Head of caudate nucleus (tissue), 42 donors: ENCODE measurements around the gene ANXA4.
A peak's percentile ranks its signal among the peaks of the same experiment; 100 is the strongest.
"Not testable (repeated sequence)": the region's sequence is repeated elsewhere in the genome, so short reads cannot be mapped to it uniquely, and the experiment has no call there.

Experiments
- DNase-seq, 42 donors: peaks; one replicate each; pipeline versions ENCODE4 v3.0.0 to v3.0.0-alpha.2; 2020 to 2021; ENCODE audit warnings: mixed read lengths in 7 of 42
- intact Hi-C: fragments of 100-400 bp; cut with DNase I; formaldehyde crosslinking; loops from one replicate; pipeline ENCODE4 v1.15.0; 2022

The ANXA4 gene

DNA sequence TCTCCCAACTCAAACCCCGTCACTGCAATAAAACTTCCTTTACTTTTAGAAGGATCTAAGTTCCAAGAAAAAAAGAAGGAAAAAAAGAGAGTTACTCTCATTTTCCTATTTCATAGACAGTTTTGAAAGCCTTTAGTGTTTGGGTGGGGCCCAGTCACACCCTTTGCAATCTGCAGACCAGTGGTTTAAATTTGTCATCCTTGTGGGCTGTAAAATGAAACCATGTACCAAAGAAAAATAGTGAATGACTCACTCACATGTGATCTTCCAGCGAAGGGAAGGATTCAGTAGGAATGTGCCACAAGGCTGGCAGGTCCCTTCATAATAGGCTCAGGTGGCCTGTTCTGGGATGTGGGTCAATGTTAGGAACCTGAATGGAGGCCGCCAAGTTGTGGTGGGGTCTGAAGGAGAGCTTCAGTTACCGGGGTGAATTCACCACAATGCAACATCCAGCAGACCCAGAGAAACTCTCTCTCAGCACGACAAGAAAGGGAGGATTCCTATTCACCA, 28.3 kb downstream of the ANXA4 start:
- DNase-seq = peak in 3 of 42 donors; percentile 9 to 40 (median 17)
- intact Hi-C loops = no loop called here

DNA sequence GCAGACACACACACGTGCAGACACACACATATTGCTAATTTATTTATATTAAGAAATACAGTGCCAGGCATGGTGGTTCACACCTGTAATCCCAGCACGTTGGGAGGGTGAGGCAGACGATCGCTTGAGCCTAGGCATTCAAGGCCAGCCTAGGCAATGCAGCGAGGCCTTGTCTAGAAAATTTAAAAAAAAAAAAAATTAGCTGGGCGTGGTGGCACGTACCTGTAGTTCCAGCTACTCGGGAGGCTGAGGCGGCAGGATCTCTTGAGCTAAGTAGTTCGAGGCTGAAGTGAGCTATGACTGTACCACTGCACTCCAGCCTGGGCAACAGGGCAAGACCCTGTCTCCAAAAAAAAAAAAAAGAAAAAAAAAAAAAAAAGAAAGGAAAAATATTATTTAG, 28.8 kb downstream of the ANXA4 start:
- peak in 2 of 42 donors; percentile 18 to 38 for DNase-seq
- intact Hi-C loops = no loop called here

DNA sequence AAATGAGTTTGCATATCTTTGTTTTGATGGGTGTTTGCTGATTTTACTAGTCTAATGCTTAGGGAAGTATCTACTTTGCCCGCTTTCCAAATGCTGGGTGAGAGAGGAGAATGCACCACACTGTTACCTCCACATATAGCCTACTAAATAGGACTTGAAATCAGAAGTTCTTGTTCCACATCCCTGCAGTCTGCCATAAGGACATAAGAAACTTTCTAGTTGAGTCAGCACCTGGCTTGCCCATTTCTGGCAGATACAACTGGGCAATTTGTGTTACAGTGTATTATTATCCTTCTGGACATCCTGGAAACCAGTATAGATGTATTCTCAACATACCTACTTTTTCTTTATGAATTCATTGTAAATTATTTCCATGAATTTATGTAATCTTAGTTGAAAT, 29.5 kb downstream of the ANXA4 start:
- intact Hi-C loops = no loop called here
- DNase-seq = peak in 1 of 42 donors; percentile 26

DNA sequence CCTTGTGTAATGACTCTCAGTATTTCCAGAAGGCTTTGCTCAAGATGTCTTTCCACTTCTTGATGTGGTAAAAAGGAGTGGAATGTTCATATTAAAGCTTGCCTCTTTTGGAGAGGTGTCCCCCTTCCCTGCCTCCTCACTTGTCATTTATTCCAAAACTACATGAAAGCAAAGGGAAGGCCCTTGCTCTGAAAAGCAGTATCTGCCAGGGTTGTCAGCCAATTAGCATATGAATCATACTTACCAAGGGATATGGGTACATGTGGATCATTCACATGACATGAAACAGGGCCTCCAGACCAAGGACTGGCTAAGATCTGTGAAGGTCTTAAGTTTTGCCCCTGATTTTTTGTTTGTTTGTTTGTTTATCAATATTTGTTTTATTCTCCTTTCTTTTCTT, 31.3 kb downstream of the ANXA4 start:
- peak in 15 of 42 donors; percentile 15 to 73 (median 32) for DNase-seq
- intact Hi-C loops = no loop called here

DNA sequence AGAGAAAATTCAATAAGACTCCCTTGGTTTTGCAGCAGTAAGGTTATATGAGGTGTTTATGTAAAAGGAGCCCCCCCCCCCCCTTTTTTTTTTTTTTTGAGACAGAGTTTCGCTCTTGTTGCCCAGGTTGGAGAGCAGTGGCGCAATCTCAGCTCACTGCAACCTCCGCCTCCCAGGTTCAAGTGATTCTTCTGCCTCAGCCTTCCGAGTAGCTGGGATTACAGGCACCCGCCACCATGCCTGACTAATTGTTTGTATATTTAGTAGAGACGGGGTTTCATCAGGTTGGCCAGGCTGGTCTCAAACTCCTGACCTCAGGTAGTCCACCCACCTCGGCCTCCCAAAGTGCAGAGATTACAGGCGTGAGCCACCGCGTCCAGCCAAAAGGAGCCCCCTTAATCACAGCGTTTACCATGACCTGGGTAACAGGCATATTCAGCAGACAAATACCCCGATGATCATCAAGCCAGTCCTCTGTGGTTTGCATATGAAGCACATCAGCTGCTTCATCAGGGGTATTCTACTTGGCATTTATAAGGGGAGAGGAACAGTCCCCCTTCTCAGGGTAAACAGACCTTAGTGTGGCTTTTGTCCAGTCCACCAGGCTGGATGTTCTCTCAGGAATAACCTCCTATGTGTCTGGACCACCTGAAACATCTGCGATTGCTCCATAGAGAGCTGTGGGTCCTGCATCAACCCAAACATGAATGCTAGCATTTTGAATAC, 32.5 kb downstream of the ANXA4 start:
- DNase-seq, intact Hi-C loops: not testable (repeated sequence)

DNA sequence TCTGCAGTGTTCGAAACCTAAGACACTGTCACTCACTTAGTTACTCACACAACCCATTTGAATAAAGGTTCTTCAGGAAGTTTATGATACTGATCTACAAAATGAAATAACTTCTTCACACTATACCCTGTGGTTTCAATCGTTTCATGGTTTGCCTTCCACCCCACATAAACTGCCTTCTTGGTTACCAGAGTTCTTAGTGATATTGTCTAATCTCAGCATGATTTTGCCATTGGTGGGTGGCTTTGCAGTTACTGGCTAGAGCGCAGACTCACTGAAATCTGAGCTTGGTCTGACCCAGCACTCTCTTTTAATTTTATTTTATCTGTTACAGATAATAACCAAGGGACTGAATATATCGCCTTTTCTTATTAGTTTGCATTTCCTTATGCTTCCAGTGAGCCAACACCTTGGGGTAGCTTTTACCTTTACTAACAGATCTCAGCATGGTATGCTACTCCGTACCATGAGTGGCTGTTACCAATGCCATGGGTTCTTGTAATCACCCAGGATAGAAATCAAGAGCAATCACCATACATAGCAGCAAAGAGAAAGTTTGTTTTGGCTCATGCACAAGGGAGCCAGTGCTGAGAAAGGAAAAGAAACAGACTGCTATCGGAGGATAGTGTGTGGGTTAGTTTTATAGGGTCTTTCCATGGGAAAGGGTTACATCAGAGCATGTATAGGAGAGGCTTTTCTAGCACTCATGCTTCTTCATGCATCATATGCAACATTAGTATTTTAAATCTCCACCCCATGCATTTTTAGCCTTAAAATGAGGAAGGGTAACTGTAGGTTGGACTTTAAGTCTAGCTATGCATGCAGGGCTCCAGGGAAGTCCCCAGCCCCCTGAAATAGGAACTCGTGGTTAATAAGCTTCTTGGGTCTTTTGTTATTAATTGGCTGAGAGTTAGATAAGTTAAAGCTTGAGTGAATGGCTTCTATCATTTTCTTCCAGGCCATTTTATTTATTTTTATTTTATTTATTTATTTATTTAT, 33.3 kb downstream of the ANXA4 start:
- no peak for DNase-seq
- intact Hi-C loops = no loop called here

DNA sequence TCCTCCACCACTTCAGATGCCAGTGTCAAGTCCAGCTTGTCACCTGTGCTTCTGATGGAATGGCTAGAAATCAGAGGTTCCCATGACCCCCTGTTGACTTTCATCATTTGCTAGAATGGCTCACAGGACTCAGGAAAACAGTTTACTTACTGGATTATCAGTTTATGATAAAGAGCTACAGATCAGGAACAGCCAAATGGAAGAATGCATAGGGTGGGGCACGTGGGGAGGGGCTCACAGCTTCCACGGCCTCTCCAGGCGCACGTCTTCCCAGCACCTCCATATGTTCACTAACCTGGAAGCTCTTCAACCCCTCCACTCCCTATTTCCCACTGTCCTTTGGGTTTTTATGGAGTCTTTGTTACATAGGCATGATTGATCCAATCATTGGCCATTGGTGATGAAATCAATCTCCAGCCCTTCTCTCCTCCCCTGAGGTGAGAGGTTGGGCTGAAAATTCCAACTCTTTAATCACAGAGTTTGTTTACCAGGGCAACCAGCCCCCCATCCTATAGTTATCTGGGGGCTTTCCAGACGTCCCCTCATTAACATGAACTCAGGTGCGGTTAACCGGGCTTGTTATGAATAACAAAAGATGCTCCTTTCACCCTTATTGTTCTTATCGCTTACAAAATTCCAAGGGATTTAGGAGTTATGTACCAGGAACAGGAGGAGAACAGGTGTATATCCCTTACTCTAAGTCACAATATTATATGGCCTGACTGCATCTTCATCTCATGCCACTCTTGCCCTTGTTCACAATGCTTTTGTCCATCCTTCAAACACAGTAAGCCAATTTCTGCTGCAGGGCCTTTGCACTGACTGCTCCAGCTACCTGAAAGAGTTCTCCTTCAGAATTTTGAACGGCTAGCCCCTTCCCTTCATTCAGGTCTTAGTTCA, 35.2 kb downstream of the ANXA4 start:
- intact Hi-C loops = no loop called here
- no peak for DNase-seq

DNA sequence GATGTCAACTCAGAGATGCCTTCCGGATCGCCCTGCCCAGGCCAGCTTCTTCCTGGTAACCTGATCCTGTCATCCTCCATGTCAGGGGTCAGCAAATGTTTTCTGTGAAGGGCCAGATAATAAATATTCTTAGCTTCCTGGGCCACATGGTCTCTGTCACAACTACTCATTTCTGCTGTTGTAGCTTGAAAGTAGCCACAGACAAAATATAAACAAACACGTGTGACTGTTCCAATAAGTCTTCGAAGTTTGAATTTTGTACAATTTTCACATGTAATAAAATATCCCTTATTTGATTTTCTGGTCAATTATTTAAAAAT, 35.8 kb downstream of the ANXA4 start:
- no peak for DNase-seq
- intact Hi-C loops = no loop called here

DNA sequence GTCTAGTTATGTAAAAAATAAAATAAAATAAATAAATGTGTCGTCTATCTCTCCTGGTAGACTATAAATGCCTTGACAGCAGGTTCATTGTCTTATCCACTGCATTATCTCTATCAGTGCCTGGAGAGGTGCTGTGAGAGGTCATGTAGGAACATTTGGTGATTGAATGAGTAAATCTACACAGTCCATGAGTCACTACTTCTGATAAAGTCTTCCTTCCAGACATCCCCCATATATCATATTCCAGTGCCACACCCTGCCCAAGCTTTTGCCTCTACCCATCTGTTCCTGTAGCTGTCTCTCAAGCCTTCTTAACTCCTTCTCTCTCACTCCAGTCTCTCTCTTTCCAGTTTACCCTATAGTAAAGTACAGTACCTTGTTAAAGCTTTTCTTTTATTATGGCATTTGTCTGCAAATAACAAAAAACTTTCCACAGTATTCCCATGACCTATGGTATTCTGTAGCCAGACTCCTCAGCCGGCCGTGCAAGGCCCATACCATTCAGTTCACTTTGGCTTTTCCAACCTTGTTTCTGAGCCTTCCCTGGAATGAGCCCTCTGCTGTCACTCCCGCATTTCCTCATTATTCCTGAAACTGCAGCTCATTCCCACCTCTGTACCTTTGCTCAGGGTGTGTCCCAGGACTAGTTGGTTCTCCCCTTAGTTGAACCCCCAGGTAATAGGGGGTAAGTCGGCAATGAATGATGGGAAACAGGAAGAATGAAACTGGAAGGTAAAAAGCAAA, 37.5 kb downstream of the ANXA4 start:
- intact Hi-C loops = no loop called here
- no peak for DNase-seq

DNA sequence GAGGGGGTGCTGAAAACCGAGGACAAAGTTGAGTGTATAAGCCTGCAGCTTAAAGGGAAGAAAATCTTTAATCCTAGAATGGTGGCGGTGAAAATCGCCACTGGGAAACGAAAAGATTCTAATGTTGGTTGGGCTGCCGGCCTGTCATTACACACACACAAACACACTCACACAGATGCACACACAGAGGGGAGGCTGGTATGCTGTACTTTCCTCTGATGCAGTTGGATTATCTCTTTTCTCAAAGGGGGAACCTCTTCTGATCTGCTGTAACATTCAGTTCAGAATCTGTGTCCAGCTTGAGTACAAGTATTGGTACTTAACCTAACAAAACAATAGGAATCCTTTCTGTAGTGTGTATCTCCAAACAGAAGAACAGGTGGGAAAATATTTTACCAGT, 39.0 kb downstream of the ANXA4 start:
- intact Hi-C loops = no loop called here
- DNase-seq = peak in 1 of 42 donors; percentile 2

DNA sequence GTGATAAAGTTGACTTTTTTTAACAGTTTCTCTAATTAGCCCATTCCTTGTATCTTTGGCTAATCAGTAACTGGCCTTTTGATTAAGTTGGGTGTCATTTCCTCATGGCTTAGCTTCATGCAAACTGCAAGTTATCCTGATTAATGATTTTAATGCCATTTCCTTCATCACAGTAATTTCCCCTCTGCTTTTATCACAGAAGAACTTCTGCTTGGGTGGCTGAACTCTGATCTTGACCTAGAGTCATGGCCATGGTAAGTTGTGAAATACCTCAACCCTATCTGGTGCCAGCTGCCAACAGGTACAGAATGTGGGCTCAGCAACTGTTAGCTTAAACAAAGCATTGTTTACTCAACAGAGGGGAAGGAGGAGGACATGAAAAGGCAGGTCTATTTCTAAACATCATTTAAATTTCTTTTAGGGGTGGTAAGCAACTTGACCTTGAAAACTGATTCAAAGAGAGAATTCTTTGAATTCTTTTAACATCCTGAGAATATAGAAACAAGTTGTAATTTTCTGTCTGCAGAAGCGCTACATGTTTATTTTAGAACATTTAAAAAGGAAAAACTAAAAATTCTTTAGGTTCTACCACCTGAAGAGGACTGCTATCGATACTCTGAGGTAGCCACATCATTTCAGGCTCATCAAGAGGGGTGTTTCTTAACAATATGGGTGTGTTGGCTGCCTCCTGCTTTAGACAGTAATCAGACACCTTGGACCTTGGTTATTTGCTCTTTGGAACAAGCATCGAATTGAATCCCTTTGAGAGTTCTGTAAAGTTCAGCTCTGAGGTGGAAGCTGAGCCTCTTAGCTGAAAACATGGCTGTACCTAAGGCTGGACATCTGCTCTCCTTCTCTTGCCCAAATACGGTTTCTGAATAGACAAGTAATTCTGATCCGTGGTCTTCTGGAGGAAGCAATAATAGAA, 39.7 kb downstream of the ANXA4 start:
- peak in 1 of 42 donors; percentile 7 for DNase-seq
- intact Hi-C loops = no loop called here

DNA sequence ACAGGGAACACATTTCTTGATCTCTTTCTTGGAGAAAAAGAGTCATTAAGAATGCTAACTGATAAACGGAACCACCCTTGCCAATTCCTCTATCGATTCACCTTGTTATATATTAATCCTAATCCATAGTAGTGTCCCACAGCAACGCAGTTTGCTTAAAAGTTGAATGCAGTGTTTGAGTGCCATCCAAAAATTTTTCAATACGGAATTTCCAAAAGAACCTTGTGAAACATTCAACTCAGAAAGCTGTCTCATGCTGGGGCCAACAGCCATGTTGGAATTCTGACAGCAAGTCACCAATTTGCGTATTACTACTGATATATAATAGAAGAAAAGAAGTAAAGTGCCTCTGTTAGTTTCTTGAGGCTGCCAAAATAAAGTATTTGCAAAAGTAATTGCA, 42.3 kb downstream of the ANXA4 start:
- intact Hi-C loops = no loop called here
- DNase-seq = no peak

DNA sequence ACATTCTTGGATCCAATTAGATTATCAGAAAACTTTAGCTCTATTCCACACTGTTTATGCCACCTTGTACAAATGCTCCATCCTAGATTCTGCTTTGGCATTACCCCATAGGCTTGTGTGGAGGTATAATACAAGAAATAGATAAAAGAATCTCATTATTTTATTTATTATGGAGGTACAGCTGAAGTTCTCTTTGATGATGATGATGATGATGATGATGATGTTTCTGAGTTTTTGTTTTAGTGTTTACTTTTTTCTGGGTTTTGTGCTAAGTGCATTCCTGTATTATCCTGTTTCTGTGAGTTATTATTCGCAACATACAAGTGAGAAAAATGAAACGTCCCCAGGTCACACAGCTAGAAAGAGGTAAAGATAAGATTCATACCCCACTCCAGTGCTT, 43.4 kb downstream of the ANXA4 start:
- intact Hi-C loops = no loop called here
- no peak for DNase-seq

DNA sequence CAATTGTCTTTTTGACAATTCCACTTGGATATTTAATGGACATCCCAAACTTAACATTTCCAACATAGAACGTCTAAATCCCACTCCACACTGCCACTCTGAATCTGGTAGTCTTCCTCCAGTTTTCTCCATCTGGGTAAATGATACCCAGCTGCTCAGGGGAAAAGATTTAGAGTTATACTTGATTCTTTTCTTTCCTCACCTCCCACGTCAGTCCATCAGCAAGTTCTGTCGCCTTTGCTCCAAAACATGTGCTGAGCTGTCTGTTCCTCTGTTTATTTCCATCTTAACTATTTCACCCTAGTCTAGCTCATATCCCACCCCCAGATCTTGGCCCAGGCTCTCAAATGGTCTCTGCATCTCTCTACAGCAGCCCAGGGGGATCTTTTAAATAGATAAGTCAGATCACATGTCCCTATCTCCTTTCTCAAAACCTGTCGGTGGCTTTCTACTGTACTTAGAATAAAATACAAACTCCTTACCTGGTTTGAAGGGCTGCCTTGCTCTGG, 44.2 kb downstream of the ANXA4 start:
- intact Hi-C loops = no loop called here
- no peak for DNase-seq

DNA sequence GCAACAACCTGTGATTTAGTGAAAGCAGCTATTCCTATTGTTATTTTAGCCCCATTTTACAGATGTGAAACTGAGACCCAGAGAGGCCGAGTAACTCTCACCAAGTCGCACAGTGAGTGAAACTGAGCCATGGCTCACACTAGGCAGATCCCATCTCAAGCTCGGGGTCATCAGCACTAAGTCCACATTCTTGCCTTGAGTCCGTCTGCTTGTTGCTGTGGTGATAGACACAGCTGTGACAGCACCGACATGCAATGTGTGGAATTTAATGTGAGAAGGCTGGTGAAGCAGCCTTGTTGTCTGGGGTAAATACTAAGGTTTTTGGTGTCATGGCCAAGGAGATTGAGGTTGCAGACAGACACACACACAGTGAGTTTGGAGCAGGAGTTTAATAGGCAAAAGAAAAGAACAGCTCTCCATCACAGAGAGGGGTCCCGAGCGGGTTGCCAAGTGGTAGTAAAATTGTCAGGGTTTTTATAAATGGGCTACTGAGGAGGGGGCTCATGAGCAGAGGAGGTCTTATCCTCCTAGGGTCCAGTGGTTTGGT, 47.3 kb downstream of the ANXA4 start:
- intact Hi-C loops = no loop called here
- DNase-seq = no peak

DNA sequence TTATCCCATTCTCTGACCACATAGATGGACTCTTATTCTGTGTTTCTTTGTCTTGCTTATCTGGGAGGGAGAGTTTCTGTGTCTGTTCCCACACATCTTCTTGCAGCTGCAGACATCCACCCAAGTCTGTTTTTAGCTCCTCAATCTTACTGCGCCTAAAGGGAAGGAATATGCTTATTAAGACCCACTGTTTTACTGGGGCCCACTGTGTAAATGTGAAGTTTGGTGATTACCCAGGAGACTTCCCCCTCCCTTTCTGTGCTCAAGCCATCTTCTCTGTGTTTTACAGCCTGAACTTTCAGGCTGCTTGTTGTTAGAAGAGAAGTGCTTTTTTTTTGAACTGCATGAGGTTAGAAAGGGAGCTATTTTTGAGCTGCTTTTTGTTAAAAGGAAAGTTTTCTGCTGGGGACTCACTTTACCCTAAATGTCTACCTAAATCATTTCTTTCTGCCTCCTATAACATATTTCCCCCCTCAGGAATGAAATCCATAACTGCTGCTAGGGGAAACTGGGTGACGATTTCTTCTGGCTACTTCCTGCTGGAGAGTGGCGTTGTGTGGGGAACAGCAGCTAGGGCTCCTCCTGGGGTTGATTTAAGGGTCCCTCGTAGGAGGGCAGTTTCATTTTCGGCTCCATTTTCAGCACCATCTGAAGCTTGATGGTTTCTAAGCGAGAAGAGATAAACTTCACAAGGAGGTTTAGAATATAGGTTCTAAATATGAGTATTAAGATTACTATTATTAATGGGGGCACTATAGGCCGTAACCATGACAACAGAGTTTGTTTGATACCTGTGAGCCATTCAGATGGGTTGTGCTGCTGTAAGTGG, 48.1 kb downstream of the ANXA4 start:
- intact Hi-C loops = no loop called here

More for the DNA sequence above, 48.1 kb downstream of the ANXA4 start:
- peak in 3 of 42 donors; percentile 24 to 54 (median 37) for DNase-seq
